Spleen (tissue), 11 donors: Measurements from ENCODE around the gene PNLDC1. TPM values are rescaled to one million over a fixed set of nuclear protein-coding genes. Genes with fewer than 3 reads are reported as not detected.
"Not testable (repeated sequence)": the region's sequence is repeated elsewhere in the genome, so short reads cannot be mapped to it uniquely, and the experiment has no call there.

Source experiments
- DNase-seq: peaks from one replicate; pipeline ENCODE4 v3.0.0-alpha.2; 2020
- H3K27ac ChIP-seq, 8 donors: fragments of 200-600 bp; sonication (generic) in 7 of 8; 1 replicate in 4 of 8; 2 replicates in 4 of 8; pipeline versions ENCODE4 v1.5.0 to v1.8.0; 2016 to 2021; ENCODE audit warnings: inconsistent platforms in 4 of 8, mild to moderate bottlenecking in 4 of 8, moderate library complexity in 1 of 8
- H3K27me3 ChIP-seq, 7 donors: fragments of 200-600 bp; sonication (generic) in 6 of 7; replicated peaks in 1 of 7; 1 replicate in 4 of 7; 2 replicates in 3 of 7; pipeline versions ENCODE4 v1.5.0 to v1.8.0; 2016 to 2021; ENCODE audit warnings: inconsistent platforms in 3 of 7, mild to moderate bottlenecking in 1 of 7
- H3K36me3 ChIP-seq, 6 donors: fragments of 200-600 bp; sonication (generic) in 5 of 6; 1 replicate in 4 of 6; 2 replicates in 2 of 6; pipeline versions ENCODE4 v1.5.0 to v1.8.0; 2016 to 2021; ENCODE audit warnings: inconsistent platforms in 2 of 6
- H3K4me1 ChIP-seq, 6 donors: fragments of 200-600 bp; sonication (generic) in 5 of 6; 1 replicate in 3 of 6; 2 replicates in 3 of 6; pipeline versions ENCODE4 v1.5.0 to v1.8.0; 2016 to 2021; ENCODE audit warnings: inconsistent platforms in 3 of 6
- H3K4me3 ChIP-seq, 8 donors: fragments of 200-600 bp; sonication (generic) in 7 of 8; 1 replicate in 4 of 8; 2 replicates in 4 of 8; pipeline versions ENCODE4 v1.5.0 to v1.8.0; 2016 to 2021; ENCODE audit warnings: inconsistent platforms in 4 of 8, mild to moderate bottlenecking in 4 of 8, moderate library complexity in 2 of 8
- H3K9me3 ChIP-seq, 8 donors: fragments of 200-600 bp; sonication (generic) in 7 of 8; 1 replicate in 4 of 8; 2 replicates in 4 of 8; pipeline versions ENCODE4 v1.5.0 to v1.8.0; 2016 to 2021; ENCODE audit warnings: inconsistent platforms in 4 of 8
- CTCF ChIP-seq, 11 experiments: fragments of 200-600 bp in 7 of 11; fragments of 450-650 bp in 4 of 11; sonication (generic) in 4 of 11; IDR thresholded peaks in 8 of 11; conservative IDR thresholded peaks in 3 of 11; 1 replicate in 7 of 11; 2 replicates in 4 of 11; pipeline versions ENCODE4 v1.4.0 to v1.8.0; 2016 to 2021; ENCODE audit warnings: antibody characterized with exemption in 11 of 11, inconsistent platforms in 4 of 11, mild to moderate bottlenecking in 1 of 11
- POLR2A ChIP-seq, 3 donors: fragments of 450-650 bp; IDR thresholded peaks; one replicate each; pipeline ENCODE4 v1.5.1; 2017; ENCODE audit warnings: antibody characterized with exemption in 3 of 3, mild to moderate bottlenecking in 1 of 3
- POLR2AphosphoS5 ChIP-seq, 3 donors: sonication (generic); formaldehyde crosslinking; IDR thresholded peaks; one replicate each; pipeline ENCODE4 v1.5.1; 2017; ENCODE audit warnings: antibody characterized with exemption in 3 of 3
- WGBS, 5 donors: extraction: QIAGEN DNeasy Blood & Tissue Kit in 3 of 5; methylation state at CpG; one replicate each; pipeline versions ENCODE4 v1.1.5 to v1.1.7; 2013 to 2018; 5-methylcytosine and 5-hydroxymethylcytosine counted together
- intact Hi-C: fragments of 100-400 bp; cut with DNase I; formaldehyde crosslinking; loops from one replicate; pipeline ENCODE4 v1.15.0; 2023; ENCODE audit warnings: low total_unique reads
- polyA plus RNA-seq, 3 donors: library from polyadenylated mRNA; stranded (reverse); fragments of 200-250 nt; gene quantifications; one replicate each; pipeline ENCODE4 v1.2.1, GENCODE V29; 2013
- total RNA-seq, 7 donors: library from RNA; depleted of rRNA in 3 of 7; stranded (reverse); fragments of >200 nt in 3 of 7; fragmentation: NEBNext Ultra II Directional in 4 of 7; extraction: Animal tissue kit (Norgen Biotek cat#: 25700) in 4 of 7; gene quantifications; one replicate each; pipeline versions ENCODE4 v1.1.0 to v1.2.1, GENCODE V29; 2016 to 2021
- donor health status: healthy with polysubstance abuse.
- donor health status: DM: no; HTN: no; CAD: no; lungs with moderate emphysema.
- donor health status: DM: no; HTN: no; CAD: no.
- donor health status: Bipolar disorder and iron deficiency.
- donor health status: healthy.
- donor health status: DM: no; HTN: no; CAD: no.
- donor health status: DM: yes; HTN: yes; CAD: no.

PNLDC1 gene
- total and polyA plus RNA-seq, 10 donors: 0.11 to 1.2 (median 0.32) TPM; not detected in 6

GRCh38 chr6:159819932-159820640 lies 20.0 kb downstream of the PNLDC1 start:
- DNase-seq: peak; percentile 83
- H3K27ac ChIP-seq: peak overlapping the region in 1 of 8 donors; percentile 33
- H3K9me3 ChIP-seq: no peaks in the 10 kb centered on the region
- H3K27me3 ChIP-seq: peaks cover 0 to 7% (median 0%) of the 10 kb centered on the region in 7 donors
- peak overlapping the region in 4 of 8 donors; percentile 4 to 57 (median 6) for H3K4me3 ChIP-seq
- WGBS, 5 donors: 32 to 40% (median 36%) methylated on average over 28 of the region's 28 CpGs
- intact Hi-C loops: no loop called here
- H3K36me3 ChIP-seq: no peaks in the 10 kb centered on the region
- TF ChIP-seq POLR2A (IDR thresholded peaks at IDR 0.05) (no peak), CTCF (IDR thresholded peaks at IDR 0.05 in 8 of 11, conservative IDR thresholded peaks at IDR 0.05 in 3 of 11) (no peak), POLR2AphosphoS5 (IDR thresholded peaks at IDR 0.05) (peak in 2 of 3 donors; percentile 21 to 31)
- H3K4me1 ChIP-seq: peaks cover 0 to 22% (median 14%) of the 10 kb centered on the region in 6 donors

GRCh38 chr6:159821122-159821521 lies 21.0 kb downstream of the PNLDC1 start:
- peaks cover 0 to 22% (median 14%) of the 10 kb centered on the region in 6 donors for H3K4me1 ChIP-seq
- intact Hi-C loops: no loop called here
- no peak overlapping the region for H3K4me3 ChIP-seq
- 42 to 70% (median 58%) methylated on average over 11 of the region's 11 CpGs for WGBS, 5 donors
- TF ChIP-seq POLR2A (IDR thresholded peaks at IDR 0.05) (no peak), POLR2AphosphoS5 (IDR thresholded peaks at IDR 0.05) (no peak), CTCF (IDR thresholded peaks at IDR 0.05 in 8 of 11, conservative IDR thresholded peaks at IDR 0.05 in 3 of 11) (no peak)
- no peaks in the 10 kb centered on the region for H3K9me3 ChIP-seq
- H3K27ac ChIP-seq: no peak overlapping the region
- H3K27me3 ChIP-seq: peaks cover 0 to 7% (median 0%) of the 10 kb centered on the region in 7 donors
- peak; percentile 64 for DNase-seq
- no peaks in the 10 kb centered on the region for H3K36me3 ChIP-seq

GRCh38 chr6:159821726-159822125 lies 21.6 kb downstream of the PNLDC1 start:
- no peaks in the 10 kb centered on the region for H3K9me3 ChIP-seq
- intact Hi-C loops: no loop called here
- no peak for DNase-seq
- no peaks in the 10 kb centered on the region for H3K36me3 ChIP-seq
- TF ChIP-seq POLR2A (IDR thresholded peaks at IDR 0.05): no peak
- H3K4me1 ChIP-seq: peaks cover 0 to 22% (median 14%) of the 10 kb centered on the region in 6 donors
- no peak overlapping the region for H3K27ac ChIP-seq
- peaks cover 0 to 7% (median 0%) of the 10 kb centered on the region in 7 donors for H3K27me3 ChIP-seq
- WGBS, 5 donors: 92 to 95% (median 94%) methylated on average over 8 to 10 of the region's 10 CpGs
- no peak overlapping the region for H3K4me3 ChIP-seq

- peaks cover 0 to 22% (median 14%) of the 10 kb centered on the region in 6 donors for H3K4me1 ChIP-seq
- intact Hi-C loops: no loop called here
- no peak overlapping the region for H3K27ac ChIP-seq
- DNase-seq: no peak
- no peaks in the 10 kb centered on the region for H3K36me3 ChIP-seq
- peaks cover 0 to 7% (median 0%) of the 10 kb centered on the region in 7 donors for H3K27me3 ChIP-seq
- no peak for TF ChIP-seq POLR2AphosphoS5 (IDR thresholded peaks at IDR 0.05)
- TF ChIP-seq POLR2A (IDR thresholded peaks at IDR 0.05): no peak
- no peak for TF ChIP-seq CTCF (IDR thresholded peaks at IDR 0.05 in 8 of 11, conservative IDR thresholded peaks at IDR 0.05 in 3 of 11)
- no peaks in the 10 kb centered on the region for H3K9me3 ChIP-seq
- H3K4me3 ChIP-seq: no peak overlapping the region
- 88 to 93% (median 89%) methylated on average over 3 of the region's 3 CpGs for WGBS, 5 donors
These were observed 23.9 kb downstream of the PNLDC1 start for GRCh38 chr6:159823953-159824352.

- not testable (repeated sequence) for DNase-seq
These were observed 24.6 kb downstream of the PNLDC1 start for GRCh38 chr6:159824690-159825089.

More at GRCh38 chr6:159824690-159825089, 24.6 kb downstream of the PNLDC1 start:
- H3K4me1 ChIP-seq: peaks cover 0 to 24% (median 16%) of the 10 kb centered on the region in 6 donors
- H3K9me3 ChIP-seq, H3K27ac ChIP-seq, H3K36me3 ChIP-seq, H3K4me3 ChIP-seq, H3K27me3 ChIP-seq, intact Hi-C loops: not testable (repeated sequence)
- WGBS, 5 donors: 91 to 97% (median 96%) methylated on average over 9 of the region's 9 CpGs
